Epithelial cell of esophagus (primary cell): ENCODE measurements around the gene SENP5.

Source experiments
- DNase-seq: peaks from one replicate; pipeline ENCODE4 v3.0.0; 2010; ENCODE audit warnings: low read depth
- H3K4me3 ChIP-seq: 2 replicates; pipeline ENCODE4 v1.5.1; 2011; ENCODE audit warnings: mild to moderate bottlenecking, low read length, control low read depth
- TF ChIP-seq, protein P1 (sequence below): IDR thresholded peaks from 2 replicates; pipeline ENCODE4 v1.5.1; 2011; ENCODE audit warnings: low read depth, mild to moderate bottlenecking, low read length, control low read depth, inconsistent platforms; ENCODE audit not compliant: insufficient read depth; ENCODE audit errors: missing control alignments

The SENP5 gene

DNA sequence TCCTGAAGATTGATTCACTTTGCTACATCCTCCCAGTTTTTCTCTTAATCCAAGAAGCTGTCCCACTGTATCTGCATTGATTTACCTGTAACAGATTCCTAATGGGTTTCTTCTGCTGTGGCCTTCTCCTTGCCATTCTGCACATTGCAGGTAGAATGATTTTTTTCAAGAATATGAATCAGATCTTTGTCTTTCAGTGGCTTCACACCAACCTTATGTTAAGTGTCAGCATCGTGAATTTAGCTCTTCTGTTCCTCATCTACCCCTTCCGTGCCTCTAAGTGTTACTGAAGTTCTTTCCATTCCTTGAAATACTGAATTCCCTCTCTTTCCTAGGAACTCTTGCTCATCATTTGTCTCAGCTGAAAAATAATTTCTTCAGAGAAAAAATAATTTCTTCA, 7.5 kb downstream of the SENP5 start:
- DNase-seq = no peak
- no peak overlapping the region for H3K4me3 ChIP-seq
- TF ChIP-seq, protein P1, sequence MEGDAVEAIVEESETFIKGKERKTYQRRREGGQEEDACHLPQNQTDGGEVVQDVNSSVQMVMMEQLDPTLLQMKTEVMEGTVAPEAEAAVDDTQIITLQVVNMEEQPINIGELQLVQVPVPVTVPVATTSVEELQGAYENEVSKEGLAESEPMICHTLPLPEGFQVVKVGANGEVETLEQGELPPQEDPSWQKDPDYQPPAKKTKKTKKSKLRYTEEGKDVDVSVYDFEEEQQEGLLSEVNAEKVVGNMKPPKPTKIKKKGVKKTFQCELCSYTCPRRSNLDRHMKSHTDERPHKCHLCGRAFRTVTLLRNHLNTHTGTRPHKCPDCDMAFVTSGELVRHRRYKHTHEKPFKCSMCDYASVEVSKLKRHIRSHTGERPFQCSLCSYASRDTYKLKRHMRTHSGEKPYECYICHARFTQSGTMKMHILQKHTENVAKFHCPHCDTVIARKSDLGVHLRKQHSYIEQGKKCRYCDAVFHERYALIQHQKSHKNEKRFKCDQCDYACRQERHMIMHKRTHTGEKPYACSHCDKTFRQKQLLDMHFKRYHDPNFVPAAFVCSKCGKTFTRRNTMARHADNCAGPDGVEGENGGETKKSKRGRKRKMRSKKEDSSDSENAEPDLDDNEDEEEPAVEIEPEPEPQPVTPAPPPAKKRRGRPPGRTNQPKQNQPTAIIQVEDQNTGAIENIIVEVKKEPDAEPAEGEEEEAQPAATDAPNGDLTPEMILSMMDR = no peak

DNA sequence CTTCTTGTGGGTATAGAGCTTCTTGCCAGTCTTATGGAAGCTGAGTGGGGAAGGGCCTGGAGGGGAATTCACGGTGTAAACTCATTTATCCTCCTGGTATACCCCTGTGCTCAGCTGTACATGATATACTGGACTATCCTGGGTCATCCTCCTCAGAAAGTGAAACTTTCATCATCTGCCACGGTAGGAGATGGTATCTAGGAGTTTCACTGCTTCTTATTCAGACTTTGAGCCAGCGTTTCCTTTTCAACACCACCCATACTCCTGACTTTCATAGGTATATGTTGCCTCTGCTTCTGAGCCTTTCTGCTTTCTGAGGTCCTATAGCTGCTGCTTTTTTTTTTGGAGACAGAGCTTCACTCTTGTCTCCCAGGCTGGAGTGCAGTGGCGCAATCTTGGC, 15.6 kb downstream of the SENP5 start:
- no peak overlapping the region for H3K4me3 ChIP-seq
- no peak for DNase-seq
- TF ChIP-seq, protein P1 = no peak

DNA sequence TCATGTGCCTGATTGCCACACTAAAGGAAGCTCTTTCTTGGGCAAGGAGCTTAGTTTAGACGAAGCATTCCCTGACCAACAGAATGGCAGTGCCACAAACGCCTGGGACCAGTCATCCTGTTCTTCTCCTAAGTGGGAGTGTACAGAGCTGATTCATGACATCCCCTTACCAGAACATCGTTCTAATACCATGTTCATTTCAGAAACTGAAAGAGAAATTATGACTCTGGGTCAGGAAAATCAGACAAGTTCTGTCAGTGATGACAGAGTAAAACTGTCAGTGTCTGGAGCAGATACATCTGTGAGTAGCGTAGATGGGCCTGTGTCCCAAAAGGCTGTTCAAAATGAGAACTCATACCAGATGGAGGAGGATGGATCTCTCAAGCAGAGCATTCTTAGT, 18.4 kb downstream of the SENP5 start:
- TF ChIP-seq, protein P1 = no peak
- DNase-seq = no peak
- no peak overlapping the region for H3K4me3 ChIP-seq

DNA sequence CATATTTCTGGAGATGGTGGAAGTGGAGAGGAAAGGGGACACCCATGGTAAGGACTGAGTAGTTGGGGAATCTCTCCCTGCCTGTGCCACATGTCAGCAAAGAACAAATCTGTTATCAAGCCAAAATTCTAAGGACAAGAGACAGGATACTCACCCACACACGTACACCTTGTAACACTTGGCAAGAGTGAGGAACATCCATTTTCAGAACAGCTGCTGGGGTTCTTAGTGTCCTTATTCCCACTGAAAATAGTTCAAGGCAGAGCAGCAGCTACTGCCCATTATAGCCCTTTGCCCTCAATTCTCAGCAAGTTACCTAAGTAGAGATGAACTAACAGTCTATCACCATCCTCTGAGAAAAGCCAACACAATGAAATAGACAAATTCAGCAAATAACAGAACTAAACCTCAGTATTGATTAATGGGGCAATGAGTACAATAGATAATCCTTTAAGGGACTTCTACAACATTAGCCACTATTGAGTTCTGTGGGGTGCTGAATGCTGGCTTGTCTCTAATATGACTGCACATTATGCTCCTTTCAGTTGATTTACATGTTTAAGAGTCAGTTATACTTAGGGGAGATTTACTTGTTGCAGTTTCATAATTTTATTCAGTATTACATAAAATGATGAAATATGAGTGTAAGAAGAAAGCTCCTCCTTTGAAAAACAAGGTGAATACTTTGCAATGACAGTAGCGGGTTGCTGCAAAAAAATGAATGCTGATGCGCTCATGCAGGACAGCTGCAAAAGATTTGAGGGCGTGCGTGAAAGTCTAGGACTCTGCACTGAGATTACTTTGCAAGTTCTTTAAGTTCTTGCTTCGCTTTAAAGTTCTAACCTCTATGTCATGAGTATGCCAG, 22.4 kb downstream of the SENP5 start:
- DNase-seq = no peak
- H3K4me3 ChIP-seq = no peak overlapping the region
- TF ChIP-seq, protein P1 = no peak

DNA sequence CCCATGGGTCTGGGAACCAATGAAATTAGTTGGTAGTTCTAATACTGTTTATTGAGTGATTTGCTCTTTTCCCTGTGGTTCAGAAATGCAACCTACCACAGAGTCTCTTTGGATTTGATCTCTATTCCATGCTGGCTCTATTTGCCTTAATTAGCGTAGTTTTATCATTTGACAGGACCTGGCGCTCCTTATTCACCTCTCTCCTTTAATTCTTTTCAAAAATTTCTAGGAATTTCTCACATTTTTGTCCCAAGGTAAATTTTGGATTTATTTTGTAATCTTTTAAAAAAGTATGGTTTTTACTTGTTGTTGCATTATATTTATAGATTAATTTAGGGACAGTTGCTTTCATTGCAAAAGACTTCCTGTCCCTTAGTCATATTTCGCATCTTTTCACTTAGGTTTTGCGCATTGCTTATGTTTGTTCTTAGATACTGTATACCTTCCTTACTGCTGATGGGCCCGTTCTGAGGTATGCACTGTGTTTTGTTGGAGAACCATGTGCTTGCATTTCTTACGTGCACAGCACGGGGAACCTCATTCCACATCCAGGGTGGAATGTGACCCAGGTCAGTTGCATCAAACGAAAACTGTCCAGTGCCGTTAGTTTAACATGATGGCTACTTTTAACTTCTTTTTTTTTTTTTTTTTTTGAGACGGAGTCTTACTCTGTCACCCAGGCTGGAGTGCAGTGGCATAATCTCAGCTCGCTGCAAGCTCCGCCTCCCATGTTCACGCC, 27.0 kb downstream of the SENP5 start:
- no peak for DNase-seq
- TF ChIP-seq, protein P1 = no peak
- H3K4me3 ChIP-seq = no peak overlapping the region

DNA sequence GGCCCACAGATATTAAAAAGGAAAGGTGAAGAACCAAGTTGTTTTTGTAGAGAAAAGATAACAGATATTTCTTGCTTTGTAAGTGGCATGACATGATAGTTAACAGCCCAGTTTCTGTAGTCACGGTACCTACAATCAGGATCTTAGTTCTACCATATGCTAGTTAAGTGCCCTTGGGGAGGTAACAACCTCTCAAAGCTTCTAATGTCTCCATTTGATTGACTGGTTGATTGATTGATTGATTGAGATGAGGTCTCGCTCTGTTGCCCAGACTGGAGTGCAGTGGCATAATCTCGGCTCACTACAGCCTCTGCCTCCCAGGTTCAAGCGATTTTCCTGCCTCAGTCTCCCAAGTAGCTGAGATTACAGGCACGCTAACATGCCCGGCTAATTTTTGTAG, 28.5 kb downstream of the SENP5 start:
- no peak overlapping the region for H3K4me3 ChIP-seq
- TF ChIP-seq, protein P1 = no peak
- DNase-seq = no peak

DNA sequence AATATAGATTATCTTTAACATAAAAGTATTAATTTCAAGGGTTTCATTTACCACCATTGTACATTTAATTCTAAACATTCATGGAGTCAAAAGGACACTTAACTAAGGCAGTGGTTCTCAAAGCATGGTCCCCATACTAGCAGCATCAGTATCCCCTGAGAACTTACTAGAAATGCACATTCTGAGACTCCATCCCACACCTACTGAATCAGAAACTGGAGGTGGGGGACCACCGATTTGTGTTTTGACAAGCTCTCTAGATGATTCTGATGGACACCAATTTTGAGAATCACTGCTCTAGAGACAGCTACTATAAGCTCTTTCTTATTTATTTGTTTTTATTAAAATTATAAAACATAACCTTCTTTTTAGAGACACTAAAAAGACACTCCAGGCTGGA, 34.0 kb downstream of the SENP5 start:
- no peak overlapping the region for H3K4me3 ChIP-seq
- TF ChIP-seq, protein P1 = no peak
- DNase-seq = no peak
